Measurements from ENCODE around the gene KRT222. TPM values are rescaled to one million over a fixed set of nuclear protein-coding genes. Genes with fewer than 3 reads are reported as not detected.

Gene KRT222
- total RNA-seq, 4 donors from 2014 or later = 0.26 TPM; not detected in 3

DNA sequence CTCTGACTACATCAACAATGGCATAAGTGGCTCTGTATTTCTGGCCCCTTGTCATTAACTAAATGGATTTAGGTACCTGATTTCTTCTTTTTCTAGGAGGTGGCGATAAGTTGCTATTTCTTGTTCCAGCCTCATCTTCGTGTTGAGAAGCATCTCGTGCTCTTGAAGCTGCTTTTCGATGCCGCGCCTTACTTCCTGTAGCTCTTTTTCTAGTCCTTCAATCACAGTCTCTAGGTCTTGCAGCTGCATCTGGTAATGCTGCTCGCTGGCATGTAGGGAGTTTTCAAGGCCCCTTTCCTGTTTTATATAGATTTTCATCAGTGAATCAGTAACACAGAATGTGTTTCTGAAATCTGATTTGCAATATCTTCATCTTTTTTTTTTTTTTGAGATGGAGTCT is 5.1 kb downstream of the KRT222 start:
- H3K4me3 ChIP-seq = no peak overlapping the region
- peaks cover 2% of the 10 kb centered on the region for H3K4me1 ChIP-seq
- TF ChIP-seq POLR2A (IDR thresholded peaks at IDR 0.05) (no peak), CTCF (IDR thresholded peaks at IDR 0.05) (no peak), POLR2AphosphoS5 (IDR thresholded peaks at IDR 0.05) (no peak), EP300 (IDR thresholded peaks at IDR 0.05) (no peak)
- no peak for DNase-seq (ENCODE audit: low spot score in 2 of 2)
- 78% methylated on average over 7 of the region's 7 CpGs for WGBS
- no peaks in the 10 kb centered on the region for H3K36me3 ChIP-seq
- no peaks in the 10 kb centered on the region for H3K27me3 ChIP-seq
- no peak overlapping the region for H3K27ac ChIP-seq
- H3K9me3 ChIP-seq = no peaks in the 10 kb centered on the region

DNA sequence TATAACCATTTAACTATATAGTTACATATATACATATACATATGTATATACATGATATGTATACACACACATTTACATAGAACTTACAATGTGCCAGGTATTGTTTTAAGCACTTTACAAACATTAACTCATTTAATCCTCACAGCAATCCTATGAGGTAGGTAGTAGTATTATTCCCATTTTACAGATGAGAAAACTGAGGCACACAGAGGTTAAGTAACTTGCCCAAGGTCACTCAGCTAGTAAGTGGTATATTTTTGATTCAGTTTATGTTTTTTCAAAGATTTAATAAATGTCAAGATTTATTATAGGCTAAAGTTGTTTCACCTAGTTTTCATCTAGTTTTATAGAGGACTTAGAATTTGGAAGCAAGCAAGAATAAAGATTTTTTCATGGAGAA is 6.6 kb downstream of the KRT222 start:
- no peak overlapping the region for H3K27ac ChIP-seq

GRCh38 chr17:40651939-40652338 is 13.0 kb downstream of the KRT222 start:
- TF ChIP-seq CTCF (IDR thresholded peaks at IDR 0.05) (no peak), EP300 (IDR thresholded peaks at IDR 0.05) (no peak), POLR2AphosphoS5 (IDR thresholded peaks at IDR 0.05) (no peak), POLR2A (IDR thresholded peaks at IDR 0.05) (no peak)
- DNase-seq (ENCODE audit: low spot score in 2 of 2) = no peak
- WGBS = 75% methylated on average over 5 of the region's 5 CpGs

More for the DNA sequence above, 6.6 kb downstream of the KRT222 start:
- DNase-seq (ENCODE audit: low spot score in 2 of 2) = no peak
- no peak overlapping the region for H3K4me3 ChIP-seq
- H3K9me3 ChIP-seq = no peaks in the 10 kb centered on the region
- no peak for TF ChIP-seq POLR2A (IDR thresholded peaks at IDR 0.05)
- TF ChIP-seq EP300 (IDR thresholded peaks at IDR 0.05) = no peak
- no peak for TF ChIP-seq POLR2AphosphoS5 (IDR thresholded peaks at IDR 0.05)
- no peak for TF ChIP-seq CTCF (IDR thresholded peaks at IDR 0.05)
- no peaks in the 10 kb centered on the region for H3K4me1 ChIP-seq
- H3K27me3 ChIP-seq = no peaks in the 10 kb centered on the region
- no peaks in the 10 kb centered on the region for H3K36me3 ChIP-seq

DNA sequence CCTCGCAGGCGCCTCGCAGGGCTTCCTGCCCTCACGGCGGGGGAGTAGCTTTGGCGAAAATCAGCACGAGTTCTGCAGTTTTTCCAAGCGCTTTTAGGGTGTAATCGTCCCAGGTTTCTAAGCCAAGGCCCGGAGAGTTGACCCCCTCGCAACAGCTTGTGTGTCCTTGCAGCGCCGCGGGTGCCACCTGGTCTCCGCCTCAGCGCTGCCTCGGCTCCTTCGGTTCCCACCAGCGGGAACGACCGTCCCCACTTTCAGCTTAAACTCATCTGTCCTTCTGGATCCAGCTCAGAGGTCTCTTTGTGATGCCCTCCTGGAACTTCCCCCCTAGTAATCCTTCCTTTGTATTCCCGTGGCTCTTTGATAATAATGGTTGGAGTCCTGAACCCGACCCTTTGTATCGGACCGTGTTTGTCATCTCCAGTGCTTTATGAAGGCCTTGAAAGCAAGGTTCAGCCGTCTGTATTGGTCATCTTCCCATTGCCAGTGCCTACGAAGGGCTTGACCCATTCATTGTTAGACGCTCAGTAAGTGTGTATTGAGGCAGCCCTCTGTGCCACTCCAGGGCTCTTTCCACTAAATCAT is 16.5 kb downstream of the KRT222 start:
- H3K36me3 ChIP-seq = peaks cover 11% of the 10 kb centered on the region
- H3K9me3 ChIP-seq = no peaks in the 10 kb centered on the region
- TF ChIP-seq POLR2AphosphoS5 (IDR thresholded peaks at IDR 0.05) (no peak), CTCF (IDR thresholded peaks at IDR 0.05) (no peak), POLR2A (IDR thresholded peaks at IDR 0.05) (no peak), EP300 (IDR thresholded peaks at IDR 0.05) (no peak)
- H3K27ac ChIP-seq = peak overlapping the region; percentile 99
- WGBS = 4% methylated on average over 28 of the region's 28 CpGs
- H3K4me1 ChIP-seq = peaks cover 43% of the 10 kb centered on the region
- H3K27me3 ChIP-seq = no peaks in the 10 kb centered on the region
- peak overlapping the region; percentile 67 for H3K4me3 ChIP-seq
- peak in 1 of 2 donors; percentile 67 for DNase-seq (ENCODE audit: low spot score in 2 of 2)

More at GRCh38 chr17:40651939-40652338, 13.0 kb downstream of the KRT222 start:
- Histone ChIP-seq H3K4me3 (no peak overlapping the region), H3K9me3 (no peaks in the 10 kb centered on the region), H3K36me3 (no peaks in the 10 kb centered on the region), H3K4me1 (peaks cover 11% of the 10 kb centered on the region), H3K27ac (no peak overlapping the region), H3K27me3 (no peaks in the 10 kb centered on the region)

DNA sequence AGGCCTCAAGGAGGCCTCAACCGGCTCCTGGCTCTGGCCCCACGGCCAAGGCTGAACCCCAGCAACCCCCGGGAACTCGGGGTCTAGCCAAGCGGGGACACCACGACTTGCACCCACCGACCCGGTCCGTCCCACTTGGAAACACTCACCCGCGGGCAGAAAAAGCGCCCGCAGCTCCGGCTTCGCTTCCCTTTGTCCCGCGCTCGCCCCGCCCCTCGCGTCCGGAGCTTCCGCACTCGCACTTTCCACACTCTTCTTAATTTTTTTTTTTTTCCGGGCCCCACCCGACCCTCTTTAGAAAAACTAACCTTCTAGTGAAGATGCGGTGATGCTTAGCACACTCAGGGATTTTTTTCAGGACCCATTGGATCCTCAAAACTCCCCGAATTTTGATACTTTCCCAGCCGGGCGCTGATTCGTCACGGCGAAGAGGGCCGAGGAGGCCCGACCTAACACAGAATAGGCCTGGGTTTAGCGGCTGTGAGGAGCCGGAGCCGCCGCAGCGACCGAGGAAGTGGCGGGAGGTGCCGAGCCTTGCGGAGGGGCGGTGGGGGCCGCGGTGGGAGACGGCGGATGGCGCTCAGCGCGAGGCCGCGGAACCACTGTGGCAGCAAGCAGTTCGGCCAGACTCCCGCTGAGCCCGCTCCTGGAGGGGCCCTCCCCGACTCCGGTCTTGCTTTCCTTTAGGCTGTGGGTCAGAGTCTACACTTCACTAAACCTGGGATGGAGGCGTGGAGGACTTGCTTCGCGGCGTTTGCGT is 17.2 kb downstream of the KRT222 start, which contains the start of gene SMARCE1:
Gene SMARCE1 (minus strand): TSS at position 195 of the 760 bp plus-strand sequence. CDS start 2,016 bp downstream, outside the sequence.
- WGBS = under 1% methylated on average over 44 of the region's 64 CpGs
- Histone ChIP-seq H3K9me3 (no peaks in the 10 kb centered on the region), H3K27me3 (no peaks in the 10 kb centered on the region), H3K36me3 (peaks cover 13% of the 10 kb centered on the region), H3K4me3 (peak within 1 kb of the TSS; percentile 67), H3K27ac (peak within 1 kb of the TSS; percentile 99), H3K4me1 (peaks cover 45% of the 10 kb centered on the region)
- no peak for TF ChIP-seq EP300 (IDR thresholded peaks at IDR 0.05)
- TF ChIP-seq POLR2AphosphoS5 (IDR thresholded peaks at IDR 0.05) = peak in 2 of 3 donors; percentile 12 to 68
- DNase-seq (ENCODE audit: low spot score in 2 of 2) = peak; percentile 79 to 85

Data from suprapubic skin (tissue), 4 donors.